BJ (cell line): ENCODE results near the gene XYLT1. TPM values are rescaled to one million over a fixed set of nuclear protein-coding genes. Genes with fewer than 3 reads are reported as not detected.

Experiments
- CTCF ChIA-PET: fragments of 350-600 bp; formaldehyde crosslinking; extraction: SDS; loops from one replicate; lab custom pipeline; 2021; ENCODE audit warnings: antibody characterized with exemption, inconsistent platforms; lab: Yijun Ruan, JAX
- POLR2A ChIA-PET: fragments of 300-600 bp; sonication (Branson Sonifier 250); formaldehyde crosslinking; extraction: SDS; loops from one replicate; lab custom pipeline; 2021; ENCODE audit warnings: antibody characterized with exemption; lab: Charles Lee
- DNase-seq: peaks from one replicate; pipeline ENCODE4 v3.0.0-alpha.2; 2011; ENCODE audit warnings: low read depth
- H3K27me3 ChIP-seq: 2 replicates; pipeline ENCODE4 v1.6.0; 2011; ENCODE audit warnings: low read length; ENCODE audit not compliant: control insufficient read depth, insufficient read depth
- H3K36me3 ChIP-seq: 2 replicates; pipeline ENCODE4 v1.5.1; 2011; ENCODE audit warnings: low read length; ENCODE audit not compliant: control insufficient read depth, insufficient read depth
- H3K4me3 ChIP-seq: 2 replicates; pipeline ENCODE4 v1.5.1; 2011; ENCODE audit warnings: low read depth, mild to moderate bottlenecking, control low read depth, low read length
- polyA plus RNA-seq: library from polyadenylated mRNA; depleted of rRNA; stranded (reverse); fragments of >200 nt; gene quantifications from 2 replicates; pipeline ENCODE4 v1.2.3, GENCODE V29; 2011
- TF ChIP-seq, protein P1 (sequence below): IDR thresholded peaks from 2 replicates; pipeline ENCODE4 v1.5.1; 2011; ENCODE audit warnings: low read depth, mild to moderate bottlenecking, control low read depth, inconsistent platforms, low read length, moderate library complexity; ENCODE audit not compliant: insufficient read depth

Gene XYLT1
- polyA plus RNA-seq, 1 experiment, result 15.9 TPM

DNA sequence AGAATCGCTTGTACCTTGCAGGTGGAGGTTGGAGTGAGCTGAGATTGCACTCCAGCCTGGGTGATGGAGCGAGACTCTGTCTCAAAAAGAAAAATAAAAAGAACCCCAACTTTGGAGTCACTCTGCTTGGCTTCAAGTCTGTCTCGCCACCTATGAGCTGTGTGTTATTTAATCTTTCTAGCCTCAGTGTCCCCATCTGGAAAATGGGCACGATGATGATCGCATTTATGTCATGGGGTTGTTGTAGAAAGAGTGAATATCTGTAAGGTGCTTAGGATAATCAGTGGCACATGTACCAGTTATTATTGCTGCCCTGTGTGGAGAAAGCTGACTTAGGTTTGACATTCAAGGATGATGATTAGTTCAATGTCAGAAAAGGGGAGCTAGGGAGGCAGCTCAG lies 319.4 kb downstream of the XYLT1 start:
- peaks cover 1% of the 10 kb centered on the region; the same call in 1 of the 2 replicates for H3K36me3 ChIP-seq
- no peak for DNase-seq
- no peak overlapping the region for H3K4me3 ChIP-seq
- H3K27me3 ChIP-seq, result no peaks in the 10 kb centered on the region
- TF ChIP-seq, protein P1, sequence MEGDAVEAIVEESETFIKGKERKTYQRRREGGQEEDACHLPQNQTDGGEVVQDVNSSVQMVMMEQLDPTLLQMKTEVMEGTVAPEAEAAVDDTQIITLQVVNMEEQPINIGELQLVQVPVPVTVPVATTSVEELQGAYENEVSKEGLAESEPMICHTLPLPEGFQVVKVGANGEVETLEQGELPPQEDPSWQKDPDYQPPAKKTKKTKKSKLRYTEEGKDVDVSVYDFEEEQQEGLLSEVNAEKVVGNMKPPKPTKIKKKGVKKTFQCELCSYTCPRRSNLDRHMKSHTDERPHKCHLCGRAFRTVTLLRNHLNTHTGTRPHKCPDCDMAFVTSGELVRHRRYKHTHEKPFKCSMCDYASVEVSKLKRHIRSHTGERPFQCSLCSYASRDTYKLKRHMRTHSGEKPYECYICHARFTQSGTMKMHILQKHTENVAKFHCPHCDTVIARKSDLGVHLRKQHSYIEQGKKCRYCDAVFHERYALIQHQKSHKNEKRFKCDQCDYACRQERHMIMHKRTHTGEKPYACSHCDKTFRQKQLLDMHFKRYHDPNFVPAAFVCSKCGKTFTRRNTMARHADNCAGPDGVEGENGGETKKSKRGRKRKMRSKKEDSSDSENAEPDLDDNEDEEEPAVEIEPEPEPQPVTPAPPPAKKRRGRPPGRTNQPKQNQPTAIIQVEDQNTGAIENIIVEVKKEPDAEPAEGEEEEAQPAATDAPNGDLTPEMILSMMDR, result no peak
- POLR2A ChIA-PET, result no interaction called here
- CTCF ChIA-PET, result no interaction called here

DNA sequence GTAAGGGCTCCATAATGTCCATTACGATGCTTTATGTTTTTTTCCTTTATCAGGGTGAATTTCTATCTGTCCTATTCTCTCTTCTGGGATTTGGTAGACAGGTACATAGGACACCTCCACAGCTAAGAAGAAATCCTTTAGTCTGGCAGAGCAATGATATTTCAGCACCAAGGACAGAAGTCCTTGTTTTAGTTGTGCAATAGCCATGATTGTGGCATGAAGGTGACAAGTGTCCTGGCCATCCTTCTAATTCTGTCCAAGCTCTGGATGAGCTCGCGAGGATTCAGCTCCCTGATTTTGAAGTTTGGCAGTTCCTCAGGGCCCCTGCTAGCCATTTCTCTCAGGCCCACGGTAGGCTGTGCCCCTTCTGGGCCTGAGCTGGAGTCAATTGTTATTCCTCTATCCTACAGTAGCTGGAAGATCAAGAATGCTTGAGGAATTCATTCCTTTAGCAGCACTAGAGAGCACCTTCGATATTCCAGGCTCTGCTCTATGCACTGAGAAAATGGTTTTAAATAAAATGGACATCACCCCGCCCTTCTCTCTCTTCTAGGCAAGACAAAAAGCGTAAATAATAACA lies 320.8 kb downstream of the XYLT1 start:
- POLR2A ChIA-PET, result no interaction called here
- no peak for DNase-seq
- no peaks in the 10 kb centered on the region for H3K27me3 ChIP-seq
- H3K36me3 ChIP-seq, result peaks cover 1% of the 10 kb centered on the region; the same call in 1 of the 2 replicates
- CTCF ChIA-PET, result interaction anchor here (1.5 kb wide), 1 partner anchor 10 kb away, joined by 4 read pairs; no protein-coding TSS in a partner anchor
- H3K4me3 ChIP-seq, result no peak overlapping the region
- TF ChIP-seq, protein P1, result no peak

DNA sequence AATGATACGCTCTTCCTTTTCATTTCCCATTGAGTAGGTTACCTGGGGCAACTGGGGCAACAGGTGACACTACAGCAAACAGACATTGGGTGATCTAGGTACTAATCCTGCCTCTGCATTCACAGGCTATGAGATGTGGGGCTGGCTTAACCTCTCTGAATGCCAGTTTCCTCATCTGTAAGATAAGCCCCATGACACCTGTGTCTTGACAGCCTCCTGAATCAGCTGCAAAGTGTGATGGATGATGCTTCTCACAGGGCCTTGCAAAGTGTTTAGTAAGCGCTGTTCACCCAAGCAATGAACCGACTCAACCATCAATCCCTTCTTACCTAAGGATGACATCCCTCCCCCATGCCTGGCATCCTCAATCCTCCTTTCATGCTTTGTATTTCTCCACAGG lies 322.8 kb downstream of the XYLT1 start:
- Histone ChIP-seq H3K36me3 (no peaks in the 10 kb centered on the region), H3K27me3 (no peaks in the 10 kb centered on the region), H3K4me3 (no peak overlapping the region)
- DNase-seq, result no peak
- CTCF ChIA-PET, result no interaction called here
- TF ChIP-seq, protein P1, result no peak
- POLR2A ChIA-PET, result no interaction called here

DNA sequence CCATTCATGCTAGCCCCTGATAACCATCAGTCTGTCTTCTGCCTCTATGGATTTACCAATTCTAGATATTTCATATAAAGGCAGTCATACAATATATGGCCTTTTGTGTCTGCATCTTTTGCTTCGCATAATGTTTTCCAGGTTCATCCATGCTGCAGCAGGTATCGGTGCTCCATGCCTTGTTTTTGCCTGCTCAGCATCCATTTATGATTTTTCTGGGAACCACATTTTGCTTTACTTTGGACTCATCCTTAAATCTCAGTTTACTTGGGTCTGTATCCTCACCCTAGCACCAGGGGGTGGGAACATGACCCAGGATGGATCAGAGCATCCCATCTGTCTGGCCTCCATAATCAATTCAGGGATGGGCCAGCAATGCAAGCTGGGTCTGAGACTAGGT lies 325.7 kb downstream of the XYLT1 start:
- TF ChIP-seq, protein P1, result no peak

DNA sequence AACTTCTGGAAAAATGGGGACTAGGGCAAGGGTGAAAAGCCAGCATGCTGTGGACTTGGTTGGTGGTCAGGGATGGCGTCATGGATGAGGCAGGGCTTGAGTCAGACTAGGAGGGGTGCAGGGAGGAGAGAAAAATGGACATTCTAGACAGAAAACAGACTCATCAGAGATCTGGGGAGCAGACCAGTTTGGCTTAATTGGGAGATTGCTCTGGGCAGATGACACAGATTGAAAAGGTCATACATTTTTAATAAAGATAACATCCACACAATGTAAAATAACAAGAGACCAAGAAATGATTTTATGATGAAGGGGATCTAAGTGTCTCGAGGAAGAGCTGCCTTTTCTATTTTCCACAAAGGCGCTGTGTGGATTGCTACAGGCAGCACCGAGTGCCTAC lies 326.3 kb downstream of the XYLT1 start:
- Histone ChIP-seq H3K27me3 (no peaks in the 10 kb centered on the region), H3K36me3 (peaks cover 7% of the 10 kb centered on the region), H3K4me3 (no peak overlapping the region)
- no peak for DNase-seq
- ChIA-PET CTCF (no interaction called here), POLR2A (no interaction called here)
- TF ChIP-seq, protein P1, result no peak

More for the DNA sequence above, 325.7 kb downstream of the XYLT1 start:
- POLR2A ChIA-PET, result no interaction called here
- CTCF ChIA-PET, result no interaction called here
- H3K27me3 ChIP-seq, result no peaks in the 10 kb centered on the region
- peaks cover 5% of the 10 kb centered on the region for H3K36me3 ChIP-seq
- no peak for DNase-seq
- H3K4me3 ChIP-seq, result no peak overlapping the region
